ENCODE measurements around the gene CFAP69.
"Not testable (repeated sequence)": the region's sequence is repeated elsewhere in the genome, so short reads cannot be mapped to it uniquely, and the experiment has no call there.

The CFAP69 gene

DNA sequence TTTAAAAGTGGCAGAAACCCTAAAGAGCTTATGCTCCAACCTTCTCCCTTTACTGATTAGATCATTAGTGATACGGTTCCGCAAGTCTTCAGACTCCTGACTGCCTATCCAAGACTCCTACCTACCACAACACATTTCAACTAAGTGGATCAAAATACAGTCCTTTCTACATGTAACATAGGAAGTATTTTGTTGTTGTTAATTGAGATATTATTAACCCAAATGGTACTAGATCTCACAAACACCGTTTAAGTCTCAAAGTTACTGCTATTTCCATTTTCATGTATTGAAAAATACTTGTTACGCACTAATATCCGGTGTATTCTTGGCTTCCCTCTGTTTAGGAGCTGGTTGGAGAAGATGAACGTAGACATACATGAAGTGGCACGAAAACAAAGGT is 75.0 kb downstream of the CFAP69 start:
- no peak overlapping the region for H3K27ac ChIP-seq (ENCODE audit: low read depth, low read length)
- 91% methylated on average over 7 of the region's 7 CpGs for WGBS
- H3K9me3 ChIP-seq (ENCODE audit: insufficient read depth, low read depth, low read length), result no peaks in the 10 kb centered on the region
- H3K36me3 ChIP-seq (ENCODE audit: insufficient read depth, low read length), result no peaks in the 10 kb centered on the region
- peaks cover 73% of the 10 kb centered on the region for H3K27me3 ChIP-seq (ENCODE audit: insufficient read depth, low read length)
- no peak overlapping the region for H3K4me3 ChIP-seq (ENCODE audit: low read length)
- H3K9ac ChIP-seq (ENCODE audit: low read depth, low read length), result no peak overlapping the region
- H3K4me1 ChIP-seq (ENCODE audit: insufficient read depth, low read length), result no peaks in the 10 kb centered on the region

DNA sequence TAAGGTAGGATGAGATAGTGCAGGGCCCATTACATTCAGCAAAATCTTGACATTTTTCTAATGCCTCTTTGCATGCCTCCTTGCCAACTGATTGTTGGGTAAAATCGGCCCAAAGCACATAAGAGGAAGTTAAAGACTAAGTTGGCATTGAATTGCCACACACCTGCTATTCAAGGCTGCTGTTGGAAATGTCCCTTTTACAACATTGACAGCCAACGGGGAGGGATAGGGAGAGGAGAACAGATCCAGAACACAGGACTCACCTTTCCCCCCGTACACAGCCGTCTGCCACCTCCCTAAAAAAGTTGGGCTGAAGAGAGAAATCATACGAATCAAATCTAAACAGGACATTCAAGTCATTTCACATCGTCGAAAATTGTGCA is 75.4 kb downstream of the CFAP69 start:
- H3K27ac ChIP-seq (ENCODE audit: low read depth, low read length), result no peak overlapping the region
- 40% methylated on average over 6 of the region's 7 CpGs for WGBS
- no peak overlapping the region for H3K9ac ChIP-seq (ENCODE audit: low read depth, low read length)
- no peaks in the 10 kb centered on the region for H3K4me1 ChIP-seq (ENCODE audit: insufficient read depth, low read length)
- H3K4me3 ChIP-seq (ENCODE audit: low read length), result peak overlapping the region; percentile 60
- no peaks in the 10 kb centered on the region for H3K36me3 ChIP-seq (ENCODE audit: insufficient read depth, low read length)
- H3K27me3 ChIP-seq (ENCODE audit: insufficient read depth, low read length), result peaks cover 73% of the 10 kb centered on the region
- no peaks in the 10 kb centered on the region for H3K9me3 ChIP-seq (ENCODE audit: insufficient read depth, low read depth, low read length)

DNA sequence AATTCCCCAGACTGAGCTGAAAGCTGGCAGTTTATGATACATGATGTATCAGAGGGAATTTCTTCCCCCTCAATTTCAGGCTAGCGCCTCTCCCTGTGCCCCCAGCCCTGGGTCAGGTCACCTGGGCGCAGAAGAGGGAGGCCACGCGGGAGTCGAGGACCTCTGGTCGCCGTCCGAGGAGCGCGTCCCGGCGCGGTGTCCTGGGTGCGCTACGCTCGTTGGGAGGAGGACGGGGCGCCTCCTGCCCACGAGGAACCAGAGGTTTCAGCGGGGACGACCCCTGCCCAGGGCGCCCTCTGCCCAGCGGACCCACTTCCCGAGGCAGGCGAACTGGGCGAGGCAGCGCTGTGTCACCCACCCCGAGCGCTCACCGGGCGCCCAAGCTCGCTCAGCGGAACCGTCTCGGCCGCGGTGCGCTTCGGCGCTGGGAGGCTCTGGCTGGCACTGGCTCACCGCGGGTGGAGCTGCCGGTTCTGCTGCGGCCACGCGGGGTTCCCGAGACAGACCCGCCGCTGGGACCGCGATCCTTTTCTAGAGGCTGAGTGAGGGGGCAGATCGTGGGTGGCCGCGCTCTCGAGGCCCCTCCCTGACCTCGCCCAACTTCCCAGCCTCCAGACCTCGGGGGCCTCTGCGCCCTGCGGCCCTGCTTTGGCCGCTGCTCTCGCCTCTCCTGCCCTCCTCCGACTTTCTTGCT is 76.0 kb downstream of the CFAP69 start, which contains the start of gene FAM237B:
TSS of gene FAM237B (minus strand) at position 504 of the 694 bp plus-strand sequence. CDS start 1,556 bp downstream, outside the sequence.
- Histone ChIP-seq H3K27me3 (ENCODE audit: insufficient read depth, low read length) (peaks cover 73% of the 10 kb centered on the region), H3K9me3 (ENCODE audit: insufficient read depth, low read depth, low read length) (no peaks in the 10 kb centered on the region), H3K27ac (ENCODE audit: low read depth, low read length) (no peak within 1 kb of the TSS), H3K9ac (ENCODE audit: low read depth, low read length) (peak within 1 kb of the TSS; percentile 62), H3K4me3 (ENCODE audit: low read length) (peak within 1 kb of the TSS; percentile 60), H3K36me3 (ENCODE audit: insufficient read depth, low read length) (no peaks in the 10 kb centered on the region), H3K4me1 (ENCODE audit: insufficient read depth, low read length) (no peaks in the 10 kb centered on the region)
- 2% methylated on average over 62 of the region's 62 CpGs for WGBS

DNA sequence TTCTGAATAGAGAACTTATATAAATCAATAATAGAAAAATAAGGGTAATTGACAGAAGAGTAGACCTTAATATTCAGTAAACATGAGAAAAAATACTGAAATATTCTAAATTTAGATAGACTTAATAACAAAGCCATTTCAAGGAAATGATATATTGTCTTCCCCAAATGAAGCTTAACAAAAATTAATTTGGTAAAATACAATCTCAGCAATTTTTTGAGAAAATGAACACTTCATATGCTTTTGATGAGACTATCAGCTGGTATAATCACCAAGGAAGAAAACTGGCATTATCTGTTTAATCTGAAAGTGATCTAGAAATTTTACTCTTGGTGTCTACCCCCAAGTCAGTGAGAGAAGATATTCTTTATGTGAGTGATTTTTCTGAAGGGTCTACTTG is 77.9 kb downstream of the CFAP69 start:
- Histone ChIP-seq H3K27ac (ENCODE audit: low read depth, low read length) (no peak overlapping the region), H3K27me3 (ENCODE audit: insufficient read depth, low read length) (peaks cover 67% of the 10 kb centered on the region), H3K4me3 (ENCODE audit: low read length) (no peak overlapping the region), H3K9me3 (ENCODE audit: insufficient read depth, low read depth, low read length) (no peaks in the 10 kb centered on the region), H3K4me1 (ENCODE audit: insufficient read depth, low read length) (no peaks in the 10 kb centered on the region), H3K36me3 (ENCODE audit: insufficient read depth, low read length) (no peaks in the 10 kb centered on the region), H3K9ac (ENCODE audit: low read depth, low read length) (no peak overlapping the region)

DNA sequence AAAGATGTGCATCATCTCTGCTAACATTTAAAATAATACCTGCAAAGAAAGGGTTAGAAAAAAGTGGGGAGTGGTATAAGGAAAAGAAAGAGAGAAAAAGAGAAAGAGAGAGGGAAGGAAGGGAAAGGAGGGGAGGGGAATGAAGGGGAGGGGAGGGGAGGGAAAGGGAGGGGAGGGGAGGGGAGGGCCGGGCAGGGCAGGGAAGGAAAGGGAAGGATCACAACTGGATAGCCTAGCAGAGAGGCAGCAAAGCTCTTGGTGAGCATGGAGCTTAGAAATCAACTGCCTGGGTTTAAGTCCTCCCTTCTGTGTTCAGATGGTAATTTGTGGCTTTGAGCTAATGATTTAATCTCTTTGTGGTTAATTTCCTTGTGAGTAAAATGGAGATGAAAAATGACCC is 81.5 kb downstream of the CFAP69 start:
- WGBS, result 36% methylated on average over 1 of the region's 1 CpG
- peaks cover 31% of the 10 kb centered on the region for H3K27me3 ChIP-seq (ENCODE audit: insufficient read depth, low read length)
- no peaks in the 10 kb centered on the region for H3K9me3 ChIP-seq (ENCODE audit: insufficient read depth, low read depth, low read length)
- H3K9ac ChIP-seq (ENCODE audit: low read depth, low read length), result no peak overlapping the region
- no peak overlapping the region for H3K27ac ChIP-seq (ENCODE audit: low read depth, low read length)
- no peaks in the 10 kb centered on the region for H3K36me3 ChIP-seq (ENCODE audit: insufficient read depth, low read length)
- H3K4me1 ChIP-seq (ENCODE audit: insufficient read depth, low read length), result no peaks in the 10 kb centered on the region
- H3K4me3 ChIP-seq (ENCODE audit: low read length), result no peak overlapping the region

DNA sequence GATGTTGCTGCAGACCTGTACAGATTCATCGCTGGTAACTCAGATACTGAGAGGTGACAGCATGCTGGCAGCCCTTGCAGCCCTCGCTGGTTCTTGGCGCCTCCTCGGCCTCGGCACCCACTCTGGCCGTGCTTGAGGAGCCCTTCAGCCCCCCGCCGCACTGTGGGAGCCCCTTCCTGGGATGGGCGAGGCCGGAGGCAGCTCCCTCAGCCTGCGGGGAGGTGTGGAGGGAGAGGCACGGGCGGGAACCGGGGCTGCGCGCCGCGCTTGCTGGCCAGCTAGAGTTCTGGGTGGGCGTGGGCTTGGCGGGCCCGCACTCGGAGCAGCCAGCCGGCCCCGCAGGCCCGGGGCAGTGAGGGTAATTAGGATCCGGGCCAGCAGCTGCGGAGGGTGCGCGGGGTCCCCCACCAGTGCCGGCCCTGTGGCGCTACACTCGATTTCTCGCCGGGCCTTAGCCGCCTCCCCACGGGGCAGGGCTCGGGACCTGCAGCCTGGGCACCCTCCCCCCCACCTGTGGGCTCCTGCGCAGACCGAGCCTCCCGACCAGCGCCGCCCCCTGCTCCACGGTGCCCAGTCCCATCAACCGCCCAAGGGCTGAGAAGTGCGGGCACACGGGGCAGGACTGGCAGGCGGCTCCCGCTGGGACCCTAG is 89.3 kb downstream of the CFAP69 start:
- H3K9me3 ChIP-seq (ENCODE audit: insufficient read depth, low read depth, low read length), result no peaks in the 10 kb centered on the region
- H3K9ac ChIP-seq (ENCODE audit: low read depth, low read length), result no peak overlapping the region
- H3K36me3 ChIP-seq (ENCODE audit: insufficient read depth, low read length), result no peaks in the 10 kb centered on the region
- WGBS, result 96% methylated on average over 48 of the region's 48 CpGs
- no peaks in the 10 kb centered on the region for H3K27me3 ChIP-seq (ENCODE audit: insufficient read depth, low read length)
- no peak overlapping the region for H3K4me3 ChIP-seq (ENCODE audit: low read length)
- H3K27ac ChIP-seq (ENCODE audit: low read depth, low read length), result no peak overlapping the region
- peaks cover 6% of the 10 kb centered on the region; the same call in 1 of the 2 replicates for H3K4me1 ChIP-seq (ENCODE audit: insufficient read depth, low read length)

DNA sequence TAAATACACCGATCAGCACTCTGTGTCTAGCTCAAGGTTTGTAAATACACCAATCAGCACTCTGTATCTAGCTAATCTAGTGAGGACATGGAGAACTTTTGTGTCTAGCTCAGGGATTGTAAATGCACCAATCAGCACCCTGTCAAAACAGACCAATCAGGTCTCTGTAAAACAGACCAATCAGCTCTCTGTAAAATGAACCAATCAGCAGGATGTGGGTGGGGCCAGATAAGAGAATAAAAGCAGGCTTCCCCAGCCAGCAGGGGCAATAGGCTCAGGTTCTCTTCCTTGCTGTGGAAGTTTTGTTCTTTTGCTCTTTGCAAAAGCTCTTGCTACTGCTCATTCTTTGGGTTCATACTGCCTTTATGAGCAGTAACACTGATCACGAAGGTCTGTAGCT is 90.0 kb downstream of the CFAP69 start:
- WGBS, result 97% methylated on average over 2 of the region's 2 CpGs
- H3K4me3 ChIP-seq (ENCODE audit: low read length); H3K9me3 ChIP-seq (ENCODE audit: insufficient read depth, low read depth, low read length); H3K4me1 ChIP-seq (ENCODE audit: insufficient read depth, low read length); H3K9ac ChIP-seq (ENCODE audit: low read depth, low read length); H3K27ac ChIP-seq (ENCODE audit: low read depth, low read length); H3K27me3 ChIP-seq (ENCODE audit: insufficient read depth, low read length); H3K36me3 ChIP-seq (ENCODE audit: insufficient read depth, low read length): not testable (repeated sequence)

DNA sequence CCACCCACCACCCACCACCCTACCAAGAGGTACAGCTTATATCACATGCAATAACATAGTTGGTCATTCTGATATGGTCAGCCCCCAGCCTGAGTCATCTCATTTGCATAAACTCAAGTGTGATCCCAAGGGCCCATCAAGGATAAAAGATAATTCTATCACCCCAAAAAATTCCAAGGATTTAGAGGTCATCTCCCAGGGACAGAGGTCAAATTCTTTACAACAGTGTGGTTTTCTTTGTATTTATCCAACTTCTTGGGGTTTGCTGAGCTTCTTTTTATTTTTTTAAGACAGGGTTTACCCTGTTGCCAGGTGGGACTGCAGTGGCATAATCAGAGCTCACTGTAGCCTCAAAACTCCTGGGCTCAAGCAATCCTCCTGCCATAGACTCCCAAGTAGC is 92.1 kb downstream of the CFAP69 start:
- no peak overlapping the region for H3K4me3 ChIP-seq (ENCODE audit: low read length)
- H3K9me3 ChIP-seq (ENCODE audit: insufficient read depth, low read depth, low read length), result no peaks in the 10 kb centered on the region
- H3K27ac ChIP-seq (ENCODE audit: low read depth, low read length), result no peak overlapping the region
- peaks cover 4% of the 10 kb centered on the region; the same call in 1 of the 2 replicates for H3K27me3 ChIP-seq (ENCODE audit: insufficient read depth, low read length)
- H3K9ac ChIP-seq (ENCODE audit: low read depth, low read length), result no peak overlapping the region
- peaks cover 2% of the 10 kb centered on the region; the same call in 1 of the 2 replicates for H3K4me1 ChIP-seq (ENCODE audit: insufficient read depth, low read length)
- H3K36me3 ChIP-seq (ENCODE audit: insufficient read depth, low read length), result no peaks in the 10 kb centered on the region

DNA sequence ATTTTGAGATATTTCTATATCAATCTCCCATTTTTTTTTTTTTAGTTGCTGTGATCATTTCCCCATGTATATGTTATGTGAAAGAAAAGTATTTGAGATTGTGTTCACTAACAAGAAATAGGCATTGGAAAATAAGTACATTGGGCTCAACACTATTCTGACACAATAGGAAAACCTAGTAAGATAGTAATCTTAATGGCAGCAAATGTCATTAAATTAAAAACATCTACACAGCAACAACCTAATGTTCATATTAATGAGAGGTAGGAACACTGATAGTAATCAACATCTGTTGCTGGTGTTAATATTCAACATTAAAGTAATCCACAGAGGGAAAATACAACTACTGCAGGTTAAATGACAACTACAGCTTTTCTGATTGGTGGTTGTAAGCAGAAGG is 100.0 kb downstream of the CFAP69 start:
- peak overlapping the region; percentile 87; the same call in 1 of the 2 replicates for H3K4me3 ChIP-seq (ENCODE audit: low read length)
- H3K9ac ChIP-seq (ENCODE audit: low read depth, low read length), result no peak overlapping the region
- H3K27me3 ChIP-seq (ENCODE audit: insufficient read depth, low read length), result peaks cover 4% of the 10 kb centered on the region; the same call in 1 of the 2 replicates
- no peaks in the 10 kb centered on the region for H3K36me3 ChIP-seq (ENCODE audit: insufficient read depth, low read length)
- peaks cover 7% of the 10 kb centered on the region; the same call in 1 of the 2 replicates for H3K4me1 ChIP-seq (ENCODE audit: insufficient read depth, low read length)
- no peak overlapping the region for H3K27ac ChIP-seq (ENCODE audit: low read depth, low read length)
- H3K9me3 ChIP-seq (ENCODE audit: insufficient read depth, low read depth, low read length), result no peaks in the 10 kb centered on the region

DNA sequence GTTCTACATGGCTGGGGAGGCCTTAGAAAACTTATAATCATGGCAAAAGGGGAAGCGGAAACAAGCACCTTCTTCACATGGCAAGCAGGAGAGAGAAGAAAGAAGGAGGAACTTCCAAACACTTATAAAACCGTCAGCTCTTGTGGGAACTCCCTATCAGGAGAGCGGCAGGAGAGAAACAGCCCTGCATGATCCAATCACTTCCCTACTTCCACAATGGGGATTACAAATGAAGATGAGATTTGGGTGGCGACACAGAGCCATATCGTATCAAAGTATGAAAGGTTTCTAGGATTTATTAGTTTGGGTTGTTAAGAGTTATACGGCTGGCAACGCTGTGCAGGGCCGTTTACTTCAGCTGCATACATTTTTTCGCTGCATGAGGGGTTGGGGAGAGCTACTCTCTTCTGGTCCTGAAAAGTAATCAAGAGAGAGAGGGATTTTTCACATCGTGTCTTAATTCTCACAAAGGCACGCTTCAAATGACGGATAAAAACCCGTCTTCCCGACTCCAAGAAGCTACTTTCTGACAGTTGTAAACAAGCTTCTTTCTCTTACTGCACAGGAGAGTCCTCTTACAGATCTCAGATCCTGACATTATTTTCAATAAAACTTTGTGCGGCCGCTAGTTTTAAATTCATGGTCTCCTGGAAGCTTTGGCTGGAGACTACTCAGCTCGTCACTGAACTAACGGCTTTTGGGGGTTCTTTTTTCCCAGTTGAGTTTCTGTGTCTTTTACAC is 100.8 kb downstream of the CFAP69 start:
- Histone ChIP-seq H3K36me3 (ENCODE audit: insufficient read depth, low read length) (no peaks in the 10 kb centered on the region), H3K27ac (ENCODE audit: low read depth, low read length) (no peak overlapping the region; the same call in 1 of the 2 replicates), H3K4me3 (ENCODE audit: low read length) (peak overlapping the region; percentile 87), H3K9ac (ENCODE audit: low read depth, low read length) (peak overlapping the region; percentile 88), H3K9me3 (ENCODE audit: insufficient read depth, low read depth, low read length) (no peaks in the 10 kb centered on the region), H3K4me1 (ENCODE audit: insufficient read depth, low read length) (peaks cover 7% of the 10 kb centered on the region; the same call in 1 of the 2 replicates), H3K27me3 (ENCODE audit: insufficient read depth, low read length) (peaks cover 4% of the 10 kb centered on the region; the same call in 1 of the 2 replicates)
- WGBS, result 9% methylated on average over 15 of the region's 18 CpGs

Data from HUES64 (cell line).